Measurements from ENCODE around the gene HPCAL1. TPM values are rescaled to one million over a fixed set of nuclear protein-coding genes. Genes with fewer than 3 reads are reported as not detected.
A peak's percentile ranks its signal among the peaks of the same experiment; 100 is the strongest.

The HPCAL1 gene
- total RNA-seq, 1 donor from 2014 or later: 9.0 TPM

DNA sequence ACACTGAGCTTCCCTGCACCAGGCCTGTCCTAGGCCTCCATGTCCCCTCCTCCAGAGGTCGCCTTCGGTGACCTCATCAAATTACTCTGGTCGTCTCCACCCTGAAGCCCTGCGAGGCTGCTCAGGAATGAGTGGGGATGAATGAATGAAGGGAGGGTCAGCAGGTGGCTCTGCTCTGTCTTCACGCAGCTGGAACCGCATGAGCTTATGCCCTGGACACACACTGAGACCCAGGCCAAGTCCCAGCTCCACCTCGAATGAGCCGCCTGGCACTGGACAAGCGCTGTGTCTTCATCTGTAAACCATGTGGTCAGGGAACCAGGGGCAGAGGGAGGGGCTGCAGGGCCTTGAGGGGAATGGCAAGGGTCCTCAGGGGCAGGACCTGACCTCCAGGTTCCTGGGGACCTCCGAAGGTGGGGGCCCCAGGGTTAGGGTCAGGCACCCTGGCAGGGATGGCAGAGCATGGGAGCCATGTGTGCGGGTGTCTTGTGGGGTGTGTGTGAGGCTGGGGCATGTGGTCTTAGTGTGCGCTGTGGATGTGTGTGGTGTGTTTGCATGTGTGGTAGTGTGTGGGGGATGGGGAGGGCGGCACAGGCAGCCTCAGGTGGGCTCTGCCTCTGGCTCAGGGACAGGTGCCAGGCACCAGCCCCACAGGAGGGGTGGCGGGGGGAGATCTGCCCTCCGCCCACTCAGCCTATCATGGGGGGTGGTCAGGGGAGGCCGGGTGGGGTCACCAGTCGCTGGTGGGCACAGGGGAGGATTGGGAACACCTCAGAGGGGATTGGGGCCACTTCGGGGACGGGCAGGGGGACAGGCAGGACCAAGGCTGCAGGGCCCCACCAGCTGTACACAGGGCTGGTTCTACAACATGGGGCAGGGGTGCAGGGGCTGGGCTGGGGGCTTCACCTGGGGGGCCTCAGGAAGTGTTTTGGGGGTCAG lies 131.5 kb downstream of the HPCAL1 start:
- FAIRE-seq: no peak

DNA sequence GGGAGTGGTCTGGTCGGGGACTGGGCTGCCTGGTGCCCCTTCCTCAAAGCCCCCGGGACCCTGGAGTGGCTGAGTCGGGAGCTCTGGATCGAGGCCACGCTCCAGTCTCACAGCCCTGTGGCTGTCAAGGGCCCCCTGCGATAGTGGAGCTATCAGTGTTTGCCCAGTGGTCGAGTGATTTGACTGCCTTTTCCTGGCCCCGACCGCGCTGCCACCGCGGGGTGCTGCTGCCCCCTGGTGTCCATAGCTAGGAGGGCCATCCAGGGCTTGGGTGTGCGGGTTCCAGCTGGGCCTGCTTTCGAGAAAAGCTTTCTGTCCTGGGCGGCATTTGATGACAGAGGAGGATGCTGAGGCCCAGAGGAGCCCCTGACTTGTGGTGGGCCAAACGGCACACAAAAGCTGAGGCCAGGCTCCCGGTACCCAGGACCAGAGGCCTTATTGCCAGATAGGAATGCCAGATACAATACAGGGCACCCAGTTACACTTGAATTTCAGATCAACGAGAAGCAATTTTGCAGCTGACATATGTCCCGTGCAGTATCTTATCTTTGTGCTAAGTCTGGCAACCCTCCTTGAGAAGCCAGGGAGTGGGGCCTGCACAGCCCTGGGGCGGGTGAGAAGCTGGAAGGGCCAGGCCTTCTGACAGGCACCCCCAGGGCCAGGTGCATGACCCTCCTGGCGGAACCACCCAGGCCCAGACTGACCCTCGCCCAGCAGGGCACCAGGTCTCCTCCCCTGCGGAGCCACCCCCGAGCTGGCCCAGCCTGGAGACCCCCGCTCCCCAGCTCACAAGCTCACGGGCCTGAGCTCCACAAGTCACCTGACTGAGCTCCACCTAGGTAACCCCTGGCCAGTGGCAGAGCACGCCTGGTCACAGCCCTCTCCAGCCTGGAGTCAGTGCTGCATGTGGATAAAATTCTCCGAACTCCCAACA lies 132.4 kb downstream of the HPCAL1 start:
- FAIRE-seq: no peak

More for the DNA sequence above, 131.5 kb downstream of the HPCAL1 start:
- no peak overlapping the region for H3K4me3 ChIP-seq (ENCODE audit: low read depth, low read length)
- no peaks in the 10 kb centered on the region for H3K27me3 ChIP-seq (ENCODE audit: control insufficient read depth, insufficient read depth, low read length)
- no peaks in the 10 kb centered on the region for H3K36me3 ChIP-seq (ENCODE audit: control insufficient read depth, insufficient read depth, low read length)
- DNase-seq (ENCODE audit: low read depth): no peak
- TF ChIP-seq, protein P1, sequence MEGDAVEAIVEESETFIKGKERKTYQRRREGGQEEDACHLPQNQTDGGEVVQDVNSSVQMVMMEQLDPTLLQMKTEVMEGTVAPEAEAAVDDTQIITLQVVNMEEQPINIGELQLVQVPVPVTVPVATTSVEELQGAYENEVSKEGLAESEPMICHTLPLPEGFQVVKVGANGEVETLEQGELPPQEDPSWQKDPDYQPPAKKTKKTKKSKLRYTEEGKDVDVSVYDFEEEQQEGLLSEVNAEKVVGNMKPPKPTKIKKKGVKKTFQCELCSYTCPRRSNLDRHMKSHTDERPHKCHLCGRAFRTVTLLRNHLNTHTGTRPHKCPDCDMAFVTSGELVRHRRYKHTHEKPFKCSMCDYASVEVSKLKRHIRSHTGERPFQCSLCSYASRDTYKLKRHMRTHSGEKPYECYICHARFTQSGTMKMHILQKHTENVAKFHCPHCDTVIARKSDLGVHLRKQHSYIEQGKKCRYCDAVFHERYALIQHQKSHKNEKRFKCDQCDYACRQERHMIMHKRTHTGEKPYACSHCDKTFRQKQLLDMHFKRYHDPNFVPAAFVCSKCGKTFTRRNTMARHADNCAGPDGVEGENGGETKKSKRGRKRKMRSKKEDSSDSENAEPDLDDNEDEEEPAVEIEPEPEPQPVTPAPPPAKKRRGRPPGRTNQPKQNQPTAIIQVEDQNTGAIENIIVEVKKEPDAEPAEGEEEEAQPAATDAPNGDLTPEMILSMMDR (IDR thresholded peaks at IDR 0.05; ENCODE audit: insufficient read depth, low read length, severe bottlenecking): no peak

DNA sequence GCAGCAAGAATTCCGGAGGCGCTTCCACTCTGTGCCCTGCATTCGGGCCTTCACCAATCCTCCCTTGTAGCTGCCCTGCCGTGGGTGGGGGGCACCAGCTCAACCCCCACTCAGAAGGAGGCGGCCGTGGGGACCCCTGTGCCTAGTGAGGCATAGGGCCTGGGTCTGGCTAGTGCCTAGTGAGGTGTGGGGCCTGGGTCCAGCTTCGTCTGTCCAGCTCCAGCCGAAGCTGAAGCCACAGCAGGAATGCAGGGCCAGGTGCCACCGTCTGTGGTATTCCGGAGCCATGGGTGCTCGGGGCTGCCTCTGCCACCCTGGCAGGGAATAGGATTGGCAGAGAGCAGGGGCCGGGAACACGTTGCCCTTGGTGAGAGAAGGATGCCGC lies 133.1 kb downstream of the HPCAL1 start:
- FAIRE-seq (no peak), DNase-seq (ENCODE audit: low read depth) (no peak)
- Histone ChIP-seq H3K36me3 (ENCODE audit: control insufficient read depth, insufficient read depth, low read length) (peaks cover 4% of the 10 kb centered on the region), H3K27me3 (ENCODE audit: control insufficient read depth, insufficient read depth, low read length) (no peaks in the 10 kb centered on the region), H3K4me3 (ENCODE audit: low read depth, low read length) (no peak overlapping the region)
- TF ChIP-seq, protein P1 (IDR thresholded peaks at IDR 0.05; ENCODE audit: insufficient read depth, low read length, severe bottlenecking): no peak

More for the DNA sequence above, 132.4 kb downstream of the HPCAL1 start:
- no peak for DNase-seq (ENCODE audit: low read depth)
- Histone ChIP-seq H3K4me3 (ENCODE audit: low read depth, low read length) (no peak overlapping the region), H3K27me3 (ENCODE audit: control insufficient read depth, insufficient read depth, low read length) (no peaks in the 10 kb centered on the region), H3K36me3 (ENCODE audit: control insufficient read depth, insufficient read depth, low read length) (peaks cover 3% of the 10 kb centered on the region)
- TF ChIP-seq, protein P1 (IDR thresholded peaks at IDR 0.05; ENCODE audit: insufficient read depth, low read length, severe bottlenecking): peak; percentile 96

DNA sequence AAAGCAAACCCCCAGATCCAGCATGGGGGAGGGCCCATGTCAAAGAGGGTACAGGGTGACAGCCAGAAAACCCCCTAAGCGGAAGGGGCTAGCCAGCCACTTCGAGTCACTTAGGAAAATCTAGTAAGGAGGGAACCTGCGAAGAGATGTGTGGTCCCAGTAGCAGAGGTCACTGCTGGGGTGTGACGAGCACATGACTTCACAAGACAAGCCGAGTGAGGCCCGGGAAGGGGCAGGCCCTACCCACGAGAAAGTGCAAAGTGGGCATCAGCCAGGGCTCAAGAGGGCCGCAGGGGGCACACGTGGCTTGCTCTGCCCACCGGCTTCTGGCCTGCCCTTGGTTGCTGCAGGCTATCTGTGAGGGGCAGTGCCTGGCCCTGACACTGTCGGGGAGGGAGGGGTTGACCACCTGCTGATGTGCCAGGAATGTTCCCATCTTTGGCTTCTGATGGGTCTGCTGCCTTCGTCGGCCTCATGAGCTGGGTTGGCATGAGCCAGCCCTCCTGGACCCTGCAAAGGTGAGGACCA lies 133.9 kb downstream of the HPCAL1 start:
- H3K4me3 ChIP-seq (ENCODE audit: low read depth, low read length): no peak overlapping the region
- H3K27me3 ChIP-seq (ENCODE audit: control insufficient read depth, insufficient read depth, low read length): no peaks in the 10 kb centered on the region
- H3K36me3 ChIP-seq (ENCODE audit: control insufficient read depth, insufficient read depth, low read length): peaks cover 8% of the 10 kb centered on the region
- TF ChIP-seq, protein P1 (IDR thresholded peaks at IDR 0.05; ENCODE audit: insufficient read depth, low read length, severe bottlenecking): no peak
- FAIRE-seq (no peak), DNase-seq (ENCODE audit: low read depth) (no peak)

DNA sequence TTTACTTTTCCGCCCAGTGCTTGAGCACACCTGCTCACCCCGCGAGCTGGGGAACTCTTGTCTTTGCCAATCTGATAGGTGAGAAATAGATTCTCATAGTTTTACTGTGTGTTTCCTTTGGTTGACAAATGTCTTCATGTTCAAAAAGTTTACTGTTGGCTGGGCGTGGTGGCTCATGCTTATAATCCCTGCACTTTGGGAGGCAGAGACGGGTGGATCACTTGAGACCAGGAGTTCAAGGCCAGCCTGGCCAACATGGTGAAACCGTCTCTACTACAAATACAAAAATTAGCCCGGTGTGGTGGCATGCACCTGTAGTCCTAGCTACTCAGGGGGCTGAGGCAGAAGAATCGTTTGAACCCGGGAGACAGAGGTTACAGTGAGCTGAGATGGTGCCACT lies 135.1 kb downstream of the HPCAL1 start:
- H3K36me3 ChIP-seq (ENCODE audit: control insufficient read depth, insufficient read depth, low read length): peaks cover 14% of the 10 kb centered on the region
- FAIRE-seq: no peak
- H3K27me3 ChIP-seq (ENCODE audit: control insufficient read depth, insufficient read depth, low read length): no peaks in the 10 kb centered on the region
- TF ChIP-seq, protein P1 (IDR thresholded peaks at IDR 0.05; ENCODE audit: insufficient read depth, low read length, severe bottlenecking): no peak
- DNase-seq (ENCODE audit: low read depth): no peak
- H3K4me3 ChIP-seq (ENCODE audit: low read depth, low read length): no peak overlapping the region

All from bronchial epithelial cell (primary cell).